GM19025 (cell line): ENCODE results near the gene SMIM45.

ENCODE experiments used
- ATAC-seq: cut with Tn5 transposase; IDR thresholded peaks from one replicate; pipeline ENCODE4 v1.9.1; 2021; ENCODE audit warnings: mild to moderate bottlenecking, low read depth, moderate library complexity; ENCODE audit not compliant: unreplicated experiment

The SMIM45 gene

DNA sequence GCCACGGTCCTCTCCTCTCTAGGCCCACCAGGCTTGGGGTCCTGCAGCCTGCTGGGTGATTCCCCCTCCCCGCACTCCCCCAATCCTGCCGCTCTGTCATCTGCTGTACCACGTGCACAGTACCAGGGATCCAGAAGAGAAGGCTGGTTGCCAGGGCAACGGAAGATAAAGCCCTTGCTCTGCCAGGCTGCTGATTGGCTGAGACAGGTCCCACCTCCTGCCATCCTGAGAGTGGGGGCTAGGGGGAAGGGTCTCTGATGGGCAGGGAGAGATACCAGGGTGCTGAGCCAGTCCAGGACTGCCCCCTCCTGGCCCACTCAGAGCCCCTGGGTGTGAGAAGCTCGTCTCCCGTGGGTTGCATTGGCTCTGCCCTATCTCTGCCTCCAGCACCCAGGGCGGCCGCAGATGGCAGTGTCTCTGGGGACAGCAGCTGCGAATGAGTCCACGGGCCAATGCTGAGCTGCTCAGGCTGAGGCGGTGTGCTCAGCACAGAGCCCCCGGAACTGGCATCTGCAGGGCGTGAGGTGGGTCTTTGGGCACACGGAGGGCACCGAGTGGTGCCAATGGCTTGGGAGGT lies at the start of gene SMIM45:
Gene SMIM45, plus strand, starts transcription at position 253 of the 577 bp plus-strand sequence.
- ATAC-seq = no peak

DNA sequence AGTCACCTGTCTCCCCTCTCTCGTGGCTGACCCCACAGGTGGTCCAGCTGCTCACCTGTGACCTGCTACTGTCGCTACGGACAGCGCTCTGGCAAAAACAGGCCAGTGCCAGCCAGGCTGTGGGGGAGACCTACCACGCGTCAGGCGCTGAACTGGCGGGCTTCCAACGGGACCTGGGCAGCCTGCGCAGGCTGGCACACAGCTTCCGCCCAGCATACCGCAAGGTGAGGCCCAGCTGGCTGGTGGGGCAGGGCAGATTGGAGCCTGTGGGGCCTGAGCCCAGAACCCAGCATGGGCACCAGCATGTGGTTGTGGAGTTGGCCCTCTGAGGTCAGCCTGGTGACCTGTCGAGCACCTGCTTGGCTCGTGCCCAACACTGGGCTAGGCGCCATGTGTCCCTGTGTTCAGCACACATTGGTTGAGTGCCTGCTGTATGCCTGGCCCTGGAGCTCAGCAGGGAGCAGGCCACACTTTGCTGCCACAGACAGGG lies 49.0 kb upstream of the SMIM45 start:
- ATAC-seq = no peak

DNA sequence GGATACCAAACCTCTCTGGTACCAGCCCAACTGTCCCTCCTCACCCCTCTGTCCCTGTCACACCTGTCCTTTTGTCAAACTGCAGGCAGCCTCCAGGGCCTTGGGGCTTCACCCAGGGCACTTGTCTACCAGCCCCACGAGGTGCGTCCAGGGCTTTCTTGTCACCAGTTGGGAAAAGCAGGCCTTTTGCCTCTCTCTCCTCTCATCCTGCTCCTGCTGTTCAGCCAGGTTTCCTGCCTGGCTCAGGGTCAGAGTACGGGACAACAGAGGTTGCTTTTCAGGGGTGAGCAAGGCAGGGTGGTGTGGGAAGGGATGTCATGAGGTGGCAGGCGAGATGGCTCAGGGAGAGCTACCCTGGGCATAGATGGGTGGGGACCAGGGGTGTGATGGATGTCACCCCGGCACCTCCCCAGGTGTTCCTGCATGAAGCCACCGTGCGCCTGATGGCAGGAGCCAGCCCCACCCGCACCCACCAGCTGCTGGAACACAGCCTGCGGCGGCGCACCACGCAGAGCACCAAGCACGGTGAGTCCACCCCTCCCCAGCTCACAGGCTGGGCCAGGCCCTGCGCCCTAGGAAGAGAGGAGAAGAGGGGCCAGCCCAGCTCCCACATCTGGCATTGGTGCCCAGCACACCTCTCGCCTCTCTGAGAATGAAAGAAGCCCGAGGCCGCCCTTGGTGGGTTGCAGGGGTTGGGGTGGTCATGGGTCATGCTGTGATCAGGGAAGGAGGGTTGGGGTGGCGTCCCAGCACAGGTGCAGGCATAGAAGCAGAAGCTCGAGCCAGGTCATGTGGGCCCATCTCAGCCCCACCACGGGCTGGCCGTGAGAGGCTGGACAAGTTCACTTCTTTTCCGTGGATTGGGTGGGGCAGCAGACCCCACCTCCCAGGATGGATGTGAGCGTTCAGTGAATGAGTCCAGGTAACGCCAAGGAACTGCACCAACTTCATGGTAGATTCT lies 47.2 kb upstream of the SMIM45 start:
- ATAC-seq = no peak

DNA sequence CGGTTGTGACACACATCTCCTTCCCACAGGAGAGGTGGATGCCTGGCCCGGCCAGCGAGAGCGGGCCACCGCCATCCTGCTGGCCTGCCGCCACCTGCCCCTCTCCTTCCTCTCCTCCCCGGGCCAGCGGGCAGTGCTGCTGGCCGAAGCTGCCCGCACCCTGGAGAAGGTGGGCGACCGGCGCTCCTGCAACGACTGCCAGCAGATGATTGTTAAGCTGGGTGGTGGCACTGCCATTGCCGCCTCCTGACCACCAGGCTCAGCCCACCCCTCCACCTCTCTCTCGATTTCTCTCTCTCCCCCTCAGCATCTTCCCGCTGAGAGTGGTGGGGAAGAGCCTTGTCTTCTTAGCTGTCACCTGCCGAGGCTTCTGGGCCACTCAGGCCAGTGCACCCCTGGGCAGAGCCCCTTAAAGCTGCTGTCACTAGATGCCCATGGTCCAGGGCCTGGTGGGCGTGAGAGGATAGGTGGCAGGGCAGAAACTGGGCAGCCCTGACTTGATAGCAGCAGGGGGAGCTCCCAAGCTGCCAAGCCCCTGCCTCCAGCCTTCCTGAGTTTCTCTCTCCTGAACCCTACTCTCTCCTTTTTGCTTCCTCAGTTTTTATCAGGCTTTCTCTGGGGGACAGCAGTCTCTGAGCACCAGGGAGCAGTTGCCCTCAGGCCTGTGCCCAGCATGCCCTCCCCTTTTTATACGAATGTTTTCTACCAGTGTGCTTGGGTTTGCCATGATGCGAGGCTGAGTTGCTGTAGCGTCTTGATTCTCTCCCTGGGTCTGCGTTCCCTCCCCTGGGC lies 46.3 kb upstream of the SMIM45 start:
- no peak for ATAC-seq

DNA sequence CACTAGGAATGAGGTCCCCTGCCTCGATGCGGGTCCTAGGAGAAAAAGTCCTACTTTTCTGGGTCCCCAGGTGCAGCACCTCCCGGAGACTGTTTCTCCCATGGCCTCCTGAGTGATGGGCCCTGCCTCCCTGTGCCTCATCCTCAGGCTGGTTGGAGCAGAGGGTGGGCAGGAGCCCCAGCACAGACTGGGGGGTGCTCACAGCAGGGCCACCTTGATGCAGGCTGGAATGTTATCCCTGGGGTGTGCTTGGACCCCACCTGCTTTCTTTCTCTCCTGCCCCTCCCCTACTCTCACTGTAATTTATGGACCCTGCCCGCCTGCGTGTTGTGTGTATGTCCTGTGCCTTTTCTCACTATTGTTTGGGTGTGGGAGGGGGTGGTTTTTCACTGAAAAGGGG lies 45.1 kb upstream of the SMIM45 start:
- no peak for ATAC-seq

DNA sequence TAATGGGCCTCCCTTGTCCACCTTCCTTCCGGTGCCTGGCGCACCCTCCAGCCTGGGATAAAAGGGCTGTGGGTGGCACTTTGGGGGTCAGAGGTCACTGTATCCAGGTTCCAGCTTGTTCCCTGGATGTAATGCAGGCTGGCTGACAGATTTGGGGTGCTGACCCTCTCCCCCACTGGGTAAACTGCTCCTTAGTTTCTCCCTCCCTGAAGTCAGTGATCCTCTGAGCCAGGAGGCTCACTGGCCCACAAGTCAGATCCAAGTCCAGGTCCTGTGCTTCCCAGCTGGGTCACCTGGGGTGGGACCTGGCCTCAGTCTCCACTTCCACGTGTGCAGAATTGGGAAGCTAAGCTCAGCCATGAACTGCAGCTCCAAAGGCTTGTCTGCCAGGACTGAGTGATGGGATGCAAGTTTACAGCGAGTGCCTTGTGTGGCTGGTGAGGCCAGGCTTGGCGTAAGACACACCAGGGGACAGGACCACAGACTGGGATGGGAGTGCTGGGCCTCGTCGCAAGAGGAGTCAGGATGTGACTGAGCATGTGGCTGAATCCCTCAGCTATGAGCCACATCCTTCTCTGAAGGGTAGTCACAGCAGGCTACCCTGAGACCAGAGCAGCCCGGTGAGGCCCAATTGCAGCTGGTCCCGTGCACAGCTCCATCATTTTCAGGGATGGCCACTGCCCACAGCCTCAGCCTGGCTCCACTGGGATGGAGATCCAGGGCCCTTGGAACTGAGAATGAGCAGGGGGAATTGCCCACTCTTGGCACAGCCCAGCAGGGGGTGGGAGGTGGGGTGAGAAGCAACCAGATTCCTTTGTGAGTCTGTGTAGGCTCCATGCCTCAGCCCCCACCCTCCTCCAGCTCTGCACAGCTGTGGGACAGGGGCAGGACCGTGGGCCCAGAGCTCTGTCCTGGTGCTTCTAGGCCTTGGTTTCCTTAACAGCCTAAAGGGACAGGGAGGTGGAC lies 44.2 kb upstream of the SMIM45 start:
- ATAC-seq = no peak

DNA sequence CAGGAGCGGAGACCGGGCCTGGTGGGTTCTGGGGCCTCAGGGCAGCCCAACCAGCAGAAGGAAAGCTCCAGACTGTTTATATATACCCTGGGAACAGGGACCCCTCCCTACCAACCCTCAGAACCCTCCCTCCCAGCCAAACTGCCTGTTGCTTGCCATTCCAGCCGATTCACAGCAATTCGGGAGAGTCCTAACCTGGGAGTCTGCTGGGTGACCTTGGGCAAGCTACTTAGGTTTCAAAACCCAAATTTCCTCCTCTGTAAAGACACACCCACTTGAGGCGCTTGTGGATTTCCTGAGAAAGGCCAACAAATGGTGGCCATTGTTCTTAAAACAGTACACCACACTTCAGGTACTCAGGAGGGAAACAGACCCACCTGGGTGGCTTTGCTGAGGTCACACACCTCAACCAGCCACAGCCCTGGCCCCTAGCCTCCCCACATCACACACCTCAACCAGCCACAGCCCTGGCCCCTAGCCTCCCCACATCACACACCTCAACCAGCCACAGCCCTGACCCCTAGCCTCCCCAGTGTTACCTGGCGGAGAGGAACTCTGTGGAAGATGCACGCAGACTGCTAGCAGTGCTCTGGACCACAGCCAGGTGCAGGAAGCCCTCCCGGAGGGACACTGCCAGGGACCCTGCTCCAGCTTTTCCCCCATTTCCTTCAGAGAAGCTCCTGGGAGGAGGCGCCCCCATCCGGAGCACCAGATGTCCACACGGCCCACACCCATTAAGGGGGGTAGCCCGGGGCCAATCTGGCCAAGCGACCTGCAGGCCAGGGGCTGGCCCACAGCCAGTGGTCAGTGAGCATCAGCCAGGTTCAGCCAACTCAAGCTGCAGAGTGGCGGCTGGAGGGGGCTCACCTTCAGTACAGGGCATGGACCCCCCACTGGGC lies 43.3 kb upstream of the SMIM45 start:
- no peak for ATAC-seq

DNA sequence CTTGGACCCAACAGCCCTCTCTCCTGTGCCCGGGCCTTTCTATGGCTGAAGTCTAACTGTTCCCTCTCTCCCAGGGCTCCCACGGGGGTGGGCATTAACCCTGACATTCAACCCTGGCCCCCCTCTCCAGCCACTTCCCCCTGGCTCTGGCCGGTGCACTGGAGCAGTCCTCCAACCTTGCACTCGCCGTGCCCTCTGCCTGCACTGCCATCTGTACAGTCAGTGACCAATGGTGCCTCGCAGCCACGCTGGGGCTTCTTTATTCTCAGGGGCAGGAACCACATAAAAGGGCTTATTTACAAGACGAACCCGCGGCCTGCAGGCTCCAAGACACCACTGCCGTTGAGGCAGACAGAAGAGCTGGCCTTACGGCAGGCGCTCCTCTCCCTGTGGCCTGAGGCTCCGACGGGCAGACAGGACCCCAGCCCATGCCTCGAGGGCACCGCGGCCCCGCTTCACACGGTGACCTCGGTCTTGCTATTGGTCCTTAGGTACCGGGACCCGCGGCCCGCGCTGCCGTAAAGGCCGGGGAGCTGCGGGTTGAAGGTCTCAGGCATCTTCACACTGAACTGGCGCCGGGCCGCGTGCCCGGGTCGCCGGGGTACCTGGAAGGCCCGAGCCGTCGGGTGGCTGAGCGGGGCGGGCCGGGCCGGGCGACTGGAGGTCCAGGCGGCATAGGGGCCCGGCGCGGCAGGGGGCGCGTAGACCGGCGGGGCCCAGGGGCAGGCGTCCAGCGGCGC lies 42.5 kb upstream of the SMIM45 start:
- ATAC-seq = no peak

DNA sequence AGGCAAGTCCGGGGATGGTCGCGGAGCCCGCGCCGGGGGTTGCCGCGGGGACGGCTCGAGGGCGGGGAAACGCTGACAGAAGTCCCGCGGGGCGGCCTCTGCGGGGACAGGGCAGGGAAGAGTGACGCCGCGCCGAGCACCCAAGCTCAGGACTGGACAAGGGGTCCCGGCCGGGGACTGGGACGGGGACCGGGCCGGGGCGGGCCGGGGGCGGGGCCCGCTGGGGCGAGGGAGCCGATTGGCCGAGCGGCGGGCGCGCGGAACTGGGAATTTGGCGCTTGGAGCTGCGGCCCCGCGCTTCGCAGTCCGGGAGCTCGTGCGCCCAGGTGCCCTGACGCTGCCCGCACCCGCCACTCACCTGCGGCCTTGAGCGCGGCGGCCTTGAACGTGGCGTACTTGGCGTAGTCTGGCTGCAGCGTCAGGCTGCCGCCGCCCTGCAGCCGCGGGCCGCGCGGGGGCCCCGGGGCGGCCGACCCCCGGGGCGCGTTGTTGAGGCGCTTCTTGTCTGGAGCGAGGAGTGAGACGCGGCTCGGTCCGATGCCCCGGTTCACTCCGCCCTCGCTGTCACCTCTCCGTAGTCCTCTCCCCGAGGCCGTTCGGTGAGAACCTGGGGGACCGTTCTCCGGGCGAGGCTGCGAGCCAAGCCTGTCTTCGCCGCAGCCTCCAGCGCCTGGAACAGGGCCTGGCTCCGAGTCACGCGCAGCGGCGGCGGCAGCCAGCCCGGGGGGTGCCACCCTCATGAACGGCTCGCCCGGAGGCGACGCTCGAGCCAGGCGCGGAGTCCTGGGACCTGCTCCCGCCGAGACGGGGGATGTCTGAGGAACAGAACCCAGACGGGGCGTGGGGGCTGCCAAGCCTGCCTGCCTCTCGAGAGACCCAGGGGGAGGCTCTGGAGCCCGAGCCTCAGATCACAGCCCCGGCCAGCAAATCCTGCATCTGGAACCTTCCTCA lies 41.6 kb upstream of the SMIM45 start:
- ATAC-seq = no peak

DNA sequence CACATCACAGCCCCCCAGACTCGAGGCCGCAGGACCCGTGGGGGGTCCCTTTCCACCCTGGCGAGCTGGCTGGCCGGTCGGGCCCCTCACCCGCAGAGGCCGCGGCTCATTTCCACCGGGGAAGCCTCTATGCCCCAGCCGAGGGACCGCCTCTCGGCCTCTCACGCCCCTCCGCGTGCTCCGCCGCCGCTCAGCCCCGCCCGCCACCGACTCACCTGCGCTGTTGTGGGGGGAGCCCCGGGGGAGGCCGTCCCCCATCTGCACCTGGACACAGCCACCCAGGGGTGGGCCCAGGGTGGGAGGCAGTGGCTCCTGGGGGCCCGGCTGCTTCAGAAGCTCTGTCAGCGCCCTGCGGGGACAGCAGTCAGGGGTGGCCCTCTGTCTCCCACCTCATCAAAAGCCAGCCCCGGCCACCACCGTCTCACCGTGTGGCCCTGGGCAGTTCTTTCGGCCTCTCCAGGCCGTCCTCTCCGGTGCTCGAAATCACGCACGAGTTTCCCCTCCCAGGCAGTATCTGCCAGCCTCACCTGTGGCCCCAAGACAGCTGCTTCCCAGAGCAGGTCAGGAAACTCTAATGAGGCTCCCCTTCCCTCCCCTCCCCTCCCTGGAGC lies 40.8 kb upstream of the SMIM45 start:
- no peak for ATAC-seq

DNA sequence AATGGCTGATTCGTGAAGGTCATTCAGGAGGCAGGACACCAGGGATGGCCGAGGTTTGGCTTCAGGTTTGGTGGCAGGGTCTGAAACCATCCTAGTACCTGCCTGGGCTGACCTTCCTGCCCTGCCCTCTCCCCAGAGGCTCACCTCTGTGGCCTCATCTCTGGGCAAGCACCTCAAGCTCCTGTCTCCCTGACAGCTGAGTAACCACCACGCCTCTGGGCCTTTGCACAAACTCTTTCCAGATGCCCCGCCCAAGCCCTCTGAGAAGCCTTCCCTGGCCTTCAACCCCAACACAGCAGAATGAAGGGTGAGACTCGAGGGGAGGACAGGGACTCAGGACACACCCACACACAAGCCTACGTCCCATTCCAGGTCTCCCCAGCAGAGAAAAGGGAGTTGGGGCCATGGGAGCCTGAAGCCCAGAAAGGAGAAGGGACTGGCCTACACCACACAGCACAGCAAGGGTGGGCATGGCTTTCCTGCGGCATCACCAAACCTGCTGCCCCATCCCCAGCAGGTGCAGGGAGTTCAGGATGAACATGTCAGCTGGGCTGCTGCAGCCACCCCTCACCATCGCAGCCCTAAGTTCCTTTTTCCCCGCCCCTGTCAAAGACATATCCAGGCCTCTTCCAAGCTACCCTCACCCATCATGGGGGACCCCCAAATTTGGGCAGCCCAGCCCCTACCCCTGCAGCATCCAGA lies 39.5 kb upstream of the SMIM45 start:
- no peak for ATAC-seq

DNA sequence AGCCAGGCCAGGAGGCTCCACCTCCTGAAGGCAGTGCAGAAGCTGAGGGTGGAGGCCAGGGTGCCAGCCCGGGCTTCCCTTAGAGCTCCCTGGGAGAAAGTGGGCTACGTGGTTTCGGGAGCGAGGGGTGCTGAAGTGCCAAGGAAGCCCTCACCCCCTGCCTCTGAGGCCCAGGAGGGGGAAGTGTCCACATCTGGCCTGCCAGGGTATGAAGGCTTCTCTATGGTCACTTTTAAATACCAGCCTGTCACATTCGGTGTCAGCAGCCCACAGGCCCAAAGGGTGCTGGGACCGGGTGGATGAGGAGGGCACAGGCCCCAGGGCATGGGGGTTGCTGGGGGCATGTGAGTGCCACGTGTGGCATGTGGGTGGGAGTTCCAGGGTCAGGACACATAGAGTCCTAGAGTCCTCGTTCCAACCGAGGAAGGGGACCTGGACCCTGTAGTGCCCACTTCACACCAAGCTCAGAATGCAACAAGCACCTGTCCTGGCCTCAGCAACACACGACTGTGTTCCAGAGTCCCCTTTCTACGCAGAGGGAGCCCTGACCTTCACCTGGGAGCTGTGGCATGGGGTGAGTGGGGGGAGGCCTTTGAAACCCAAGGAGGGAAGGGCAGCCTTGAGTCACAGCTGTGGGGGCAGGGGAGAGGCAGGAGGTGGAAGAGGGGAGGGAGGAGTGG lies 38.8 kb upstream of the SMIM45 start:
- ATAC-seq = no peak

DNA sequence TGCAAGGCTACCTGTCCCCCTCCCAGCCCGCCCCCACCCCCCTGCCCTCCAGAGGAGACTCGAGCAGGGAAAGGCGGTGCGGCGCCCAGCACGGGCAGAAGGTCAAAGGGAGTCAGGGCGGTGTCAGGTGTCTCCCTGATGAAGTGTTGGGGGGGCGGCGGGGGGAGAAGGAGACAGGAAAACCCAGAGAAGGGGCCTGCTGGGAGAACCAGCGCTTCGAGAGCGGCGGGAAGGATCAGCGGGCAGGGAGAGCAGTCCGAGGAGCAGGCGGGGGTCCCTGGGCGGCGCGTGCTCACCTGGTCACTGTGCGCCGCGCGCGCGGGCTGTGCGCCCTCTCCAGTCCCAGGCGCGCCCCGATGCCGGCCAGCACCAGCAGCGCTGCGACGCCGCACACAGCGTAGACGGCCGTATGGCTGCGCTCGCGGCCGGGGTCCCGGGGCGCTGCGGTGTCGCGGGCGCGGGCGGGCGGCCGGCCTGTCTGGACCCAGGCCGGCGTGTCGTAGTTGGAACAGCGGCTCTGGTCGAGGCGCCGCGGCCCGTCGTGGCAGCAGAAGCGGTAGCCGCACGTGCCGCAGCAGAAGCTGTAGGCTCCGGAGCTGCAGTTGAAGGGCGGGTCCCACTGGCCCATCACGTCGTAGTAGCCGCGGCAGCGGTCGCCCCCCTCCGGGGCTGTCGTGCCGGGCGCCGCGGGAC lies 38.0 kb upstream of the SMIM45 start:
- no peak for ATAC-seq

DNA sequence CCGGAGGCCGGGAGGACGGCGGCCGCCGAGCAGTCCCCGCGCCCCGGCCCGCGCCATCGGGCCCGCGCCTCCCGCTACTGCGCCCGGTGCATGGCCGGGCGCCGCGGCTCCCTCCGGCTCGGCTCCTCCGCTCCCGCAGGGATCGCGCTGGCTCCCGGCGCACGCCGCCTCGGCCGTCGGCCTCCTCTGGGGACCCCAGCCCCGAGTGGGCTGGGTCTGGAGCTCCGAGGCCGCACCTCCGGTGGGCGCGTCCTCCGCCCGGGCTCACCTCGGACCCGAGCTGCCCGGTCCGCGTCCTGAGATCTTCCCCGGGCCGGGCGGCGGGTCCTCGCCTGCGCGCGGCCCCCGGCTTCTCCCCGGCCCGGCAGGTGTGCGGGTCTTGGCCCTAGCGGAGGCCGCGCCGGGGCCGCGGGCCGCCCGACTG lies 37.3 kb upstream of the SMIM45 start:
- no peak for ATAC-seq
